Occipital lobe (tissue), 2 donors: ENCODE data around the gene TRPM3. TPM values are rescaled to one million over a fixed set of nuclear protein-coding genes. Genes with fewer than 3 reads are reported as not detected.
"Not testable (repeated sequence)": the region's sequence is repeated elsewhere in the genome, so short reads cannot be mapped to it uniquely, and the experiment has no call there.

Experiments
- DNase-seq: peaks from one replicate; lab custom pipeline; 2025; lab: John Stamatoyannopoulos, UW
- total RNA-seq: library from RNA; depleted of rRNA; stranded (reverse); fragments of >200 nt; gene quantifications from one replicate; pipeline ENCODE4 v1.2.3, GENCODE V29; 2014

Gene TRPM3
- total RNA-seq, 1 donor from 2014 or later = 20.6 TPM

- no peak for DNase-seq
Observed at GRCh38 chr9:71001780-71002386, 119.5 kb downstream of the TRPM3 start.

GRCh38 chr9:70998962-70999361, 122.5 kb downstream of the TRPM3 start:
- no peak for DNase-seq

GRCh38 chr9:70995511-70995910, 125.9 kb downstream of the TRPM3 start:
- no peak for DNase-seq

- no peak for DNase-seq
Observed at GRCh38 chr9:70994582-70994981, 126.8 kb downstream of the TRPM3 start.

- no peak for DNase-seq
Observed at GRCh38 chr9:70988551-70988950, 132.9 kb downstream of the TRPM3 start.

GRCh38 chr9:70987986-70988385, 133.4 kb downstream of the TRPM3 start:
- DNase-seq = no peak

GRCh38 chr9:70986984-70987383, 134.4 kb downstream of the TRPM3 start:
- no peak for DNase-seq

GRCh38 chr9:70983723-70984295, 137.6 kb downstream of the TRPM3 start:
- no peak for DNase-seq

GRCh38 chr9:70981312-70981711, 140.1 kb downstream of the TRPM3 start:
- no peak for DNase-seq

GRCh38 chr9:70979966-70980365, 141.5 kb downstream of the TRPM3 start:
- no peak for DNase-seq

- no peak for DNase-seq
Observed at GRCh38 chr9:70978085-70978484, 143.3 kb downstream of the TRPM3 start.

- DNase-seq = no peak
Observed at GRCh38 chr9:70975821-70976220, 145.6 kb downstream of the TRPM3 start.

GRCh38 chr9:70971723-70972122, 149.7 kb downstream of the TRPM3 start:
- no peak for DNase-seq

- not testable (repeated sequence) for DNase-seq
Observed at GRCh38 chr9:70966380-70966779, 155.0 kb downstream of the TRPM3 start.

- DNase-seq = no peak
Observed at GRCh38 chr9:70964861-70965260, 156.6 kb downstream of the TRPM3 start.

- DNase-seq = no peak
Observed at GRCh38 chr9:70963554-70963953, 157.9 kb downstream of the TRPM3 start.

GRCh38 chr9:70962761-70963440, 158.5 kb downstream of the TRPM3 start:
- DNase-seq = no peak

- DNase-seq = no peak
Observed at GRCh38 chr9:70959366-70959765, 162.1 kb downstream of the TRPM3 start.

- no peak for DNase-seq
Observed at GRCh38 chr9:70954596-70955143, 166.8 kb downstream of the TRPM3 start.

- DNase-seq = no peak
Observed at GRCh38 chr9:70954126-70954525, 167.3 kb downstream of the TRPM3 start.

- no peak for DNase-seq
Observed at GRCh38 chr9:70951749-70952727, 169.4 kb downstream of the TRPM3 start.

GRCh38 chr9:70950270-70950669, 171.2 kb downstream of the TRPM3 start:
- DNase-seq = no peak
